Stimulated activated CD4-positive, alpha-beta T cell treated with anti-CD3 and anti-CD28 coated beads, Interleukin-12 subunit alpha, Interleukin-12 subunit beta, amount 100 ng/mL, for 24 hours (primary cell): ENCODE results near the gene GEMIN7.
A peak's percentile ranks its signal among the peaks of the same experiment; 100 is the strongest.

Experiments
- DNase-seq, 2 experiments: peaks; one replicate each; pipeline ENCODE4 v3.0.0-alpha.2; 2020; ENCODE audit warnings: low read depth in 2 of 2

The GEMIN7 gene

DNA sequence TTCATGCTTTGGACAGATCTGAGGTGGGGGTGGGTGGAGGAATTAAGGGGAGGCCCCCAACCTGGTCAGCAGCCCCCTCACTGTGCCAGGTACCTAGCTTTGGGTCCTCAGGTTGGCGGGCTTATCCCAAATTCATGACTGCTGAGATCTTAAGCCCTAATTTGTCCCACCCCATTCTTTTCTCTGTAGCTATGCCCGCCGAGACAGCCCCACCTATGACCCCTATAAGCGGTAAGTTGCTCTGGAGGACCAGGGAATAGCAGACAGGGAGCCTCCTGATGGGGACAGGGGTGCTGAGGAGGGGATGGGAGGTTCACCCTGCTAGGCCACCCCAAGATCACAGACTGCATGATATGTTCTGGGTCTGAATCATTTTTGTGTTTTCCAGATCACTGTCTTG, 17.1 kb upstream of the GEMIN7 start:
- DNase-seq = no peak

DNA sequence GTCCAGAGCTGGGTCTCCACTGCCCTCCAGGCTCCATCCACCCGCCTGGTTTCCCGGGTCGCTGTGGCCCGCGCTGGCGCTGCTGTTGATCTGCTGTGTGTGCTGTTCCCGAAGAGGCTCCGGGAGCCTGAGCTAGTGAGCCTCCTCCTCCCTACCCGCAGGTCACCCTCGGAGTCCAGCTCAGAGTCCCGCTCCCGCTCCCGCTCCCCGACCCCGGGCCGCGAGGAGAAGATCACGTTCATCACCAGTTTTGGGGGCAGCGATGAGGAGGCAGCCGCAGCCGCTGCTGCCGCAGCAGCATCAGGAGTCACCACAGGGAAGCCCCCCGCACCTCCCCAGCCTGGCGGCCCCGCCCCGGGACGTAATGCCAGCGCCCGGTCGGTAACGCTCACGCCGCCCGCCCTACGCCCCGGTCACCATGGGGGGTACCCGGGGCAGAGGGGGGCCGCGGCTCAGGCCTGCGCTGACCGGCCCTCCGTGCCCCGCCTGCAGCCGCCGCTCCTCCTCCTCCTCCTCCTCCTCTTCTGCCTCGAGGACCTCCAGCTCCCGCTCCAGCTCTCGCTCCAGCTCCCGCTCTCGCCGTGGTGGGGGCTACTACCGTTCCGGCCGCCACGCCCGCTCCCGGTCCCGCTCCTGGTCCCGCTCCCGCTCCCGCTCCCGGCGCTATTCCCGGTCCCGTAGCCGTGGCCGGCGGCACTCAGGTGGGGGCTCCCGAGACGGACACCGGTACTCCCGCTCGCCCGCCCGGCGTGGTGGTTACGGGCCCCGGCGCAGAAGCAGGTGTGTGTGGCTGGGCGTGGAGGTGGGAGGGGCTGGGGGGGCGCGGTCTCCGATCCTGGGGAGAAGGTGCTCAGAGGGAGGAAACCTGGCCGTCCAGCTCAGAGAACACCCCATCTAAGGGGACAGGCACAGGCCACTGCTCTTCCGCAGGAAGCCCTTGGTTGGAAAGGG, 14.9 kb upstream of the GEMIN7 start:
- no peak for DNase-seq

DNA sequence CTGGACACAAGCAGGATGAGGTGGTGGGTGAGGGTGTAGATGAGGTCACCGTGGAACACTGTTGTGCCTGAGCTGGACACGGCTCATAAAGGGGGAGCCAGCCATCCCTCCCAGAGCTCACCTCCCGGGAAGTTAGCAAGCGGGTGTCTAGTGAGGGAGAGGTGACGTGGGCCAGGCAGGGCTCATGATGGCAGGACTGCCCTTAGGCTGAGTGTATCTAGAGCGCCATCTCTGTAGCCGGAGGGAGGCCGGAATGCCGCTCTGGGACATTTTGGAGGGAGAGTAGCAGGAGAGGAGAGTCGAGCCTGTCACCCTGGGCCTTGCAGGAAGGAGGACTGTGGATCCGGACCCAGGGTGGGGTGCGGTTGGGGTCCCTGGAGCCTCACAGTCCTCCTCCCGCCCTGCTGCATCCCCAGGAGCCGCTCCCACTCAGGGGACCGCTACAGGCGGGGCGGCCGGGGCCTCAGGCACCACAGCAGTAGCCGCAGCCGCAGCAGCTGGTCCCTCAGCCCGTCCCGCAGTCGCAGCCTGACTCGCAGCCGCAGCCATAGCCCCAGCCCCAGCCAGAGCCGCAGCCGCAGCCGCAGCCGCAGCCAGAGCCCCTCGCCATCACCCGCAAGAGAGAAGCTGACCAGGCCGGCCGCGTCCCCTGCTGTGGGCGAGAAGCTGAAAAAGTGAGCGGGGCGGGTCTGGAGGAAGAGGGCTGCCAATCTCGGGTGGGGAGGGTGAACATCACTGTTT, 12.0 kb upstream of the GEMIN7 start:
- DNase-seq = no peak

DNA sequence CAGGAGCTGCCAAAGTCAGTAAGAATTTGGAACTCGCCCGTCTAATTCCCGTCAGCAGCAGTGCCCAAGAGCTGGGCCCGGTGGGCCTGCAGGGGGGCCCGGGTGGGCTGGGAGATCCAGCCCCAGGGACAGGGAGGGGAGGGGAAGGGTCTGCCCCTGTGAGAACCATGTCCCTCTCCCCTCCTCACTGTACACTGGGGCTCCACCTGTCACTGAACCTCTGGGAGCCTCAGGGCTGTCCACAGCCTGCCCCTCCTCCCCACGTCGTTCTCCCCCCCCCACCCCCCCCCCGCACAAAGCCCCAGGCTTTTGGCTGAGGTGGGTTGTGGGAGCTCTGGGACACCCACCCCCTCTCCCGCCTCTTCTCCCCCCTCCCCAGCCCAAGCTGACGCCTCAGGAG, 11.0 kb upstream of the GEMIN7 start:
- DNase-seq = no peak

DNA sequence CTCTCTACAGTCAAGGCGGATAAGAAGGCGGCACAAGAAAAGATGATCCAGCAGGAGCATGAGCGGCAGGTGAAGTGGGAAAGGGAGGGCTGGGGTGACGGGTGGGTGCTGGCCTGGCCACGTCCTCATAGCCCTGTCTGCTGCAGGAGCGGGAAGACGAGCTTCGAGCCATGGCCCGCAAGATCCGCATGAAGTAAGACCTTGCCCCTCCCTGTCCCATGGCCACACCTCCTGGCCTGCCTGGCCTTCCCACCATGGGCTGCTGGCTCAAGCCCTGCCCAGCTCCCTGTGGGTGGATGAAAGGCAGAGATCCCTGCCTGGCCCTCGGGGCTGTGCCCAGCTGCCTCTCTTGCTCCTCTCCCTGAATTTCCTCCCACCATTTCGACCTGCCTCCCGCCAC, 10.0 kb upstream of the GEMIN7 start:
- no peak for DNase-seq

DNA sequence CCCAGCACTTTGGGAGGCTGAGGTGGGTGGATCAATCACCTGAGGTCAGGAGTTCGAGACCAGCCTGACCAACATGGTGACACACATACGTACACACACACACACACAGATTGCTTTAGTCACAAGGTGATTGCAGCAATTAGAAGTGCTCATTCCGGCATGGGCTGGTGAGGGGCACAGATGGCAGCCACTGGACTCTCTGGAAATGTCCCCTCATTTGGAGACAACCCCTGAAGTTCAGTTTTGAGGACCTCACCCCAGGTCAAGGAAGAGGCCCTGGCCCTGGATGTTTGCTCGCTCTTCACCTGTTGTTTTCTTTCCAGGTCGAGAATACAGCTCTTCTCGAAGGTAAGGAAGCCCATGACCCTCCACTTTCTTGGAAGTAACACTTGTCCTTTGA, 8.8 kb upstream of the GEMIN7 start:
- DNase-seq = no peak

DNA sequence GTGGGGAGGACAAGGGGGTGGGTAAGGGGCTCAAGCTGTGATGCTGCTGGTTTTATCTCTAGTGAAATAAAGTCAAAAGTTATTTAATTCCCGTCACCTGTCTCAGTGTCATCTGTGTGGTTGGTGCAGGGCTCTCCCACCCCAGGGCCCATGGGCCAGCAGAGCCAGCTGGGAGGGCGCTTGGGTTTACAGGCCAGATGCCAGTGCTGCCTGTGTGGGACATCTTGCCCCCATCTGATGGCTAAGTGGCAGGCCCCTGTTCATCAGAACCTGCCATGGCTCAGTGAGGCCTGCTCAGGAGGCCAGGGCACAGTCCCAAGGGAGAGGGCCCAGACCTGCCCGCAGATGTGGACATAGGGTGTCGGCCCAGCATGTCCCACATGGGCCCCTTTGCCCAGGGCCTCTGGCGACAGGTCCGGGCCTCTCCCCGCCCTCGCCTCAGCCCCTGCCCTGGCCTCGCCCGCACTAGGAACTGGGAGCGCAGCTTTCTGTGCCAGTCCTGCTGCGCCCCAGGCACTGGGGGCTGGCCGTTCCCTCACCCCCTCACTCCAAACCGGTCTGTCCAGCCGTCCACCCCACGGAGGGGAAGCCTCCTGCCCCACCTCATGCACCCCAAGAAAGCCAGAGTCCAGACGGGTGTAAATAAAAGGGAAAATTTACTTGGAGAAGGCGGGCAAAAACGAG, 8.1 kb upstream of the GEMIN7 start:
- DNase-seq = no peak

DNA sequence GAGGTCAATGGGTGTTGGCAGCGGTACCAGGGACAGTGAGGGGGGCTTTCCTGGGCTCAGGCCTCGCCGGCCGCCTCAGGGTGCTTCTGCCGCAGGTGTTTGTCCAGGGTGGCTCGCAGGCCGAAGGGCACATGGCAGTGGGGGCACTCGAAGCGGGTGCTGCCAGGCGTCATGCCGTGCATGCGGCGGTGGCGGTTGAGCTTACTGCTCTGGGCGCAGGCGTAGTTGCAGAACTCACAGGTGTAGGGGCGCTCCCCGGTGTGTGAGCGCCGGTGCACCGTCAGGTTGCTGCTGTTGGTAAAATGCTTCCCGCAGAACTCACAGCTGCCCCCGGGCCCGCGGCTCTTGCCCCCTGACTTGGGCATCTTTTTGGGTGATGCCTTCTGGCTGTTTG, 7.5 kb upstream of the GEMIN7 start:
- no peak for DNase-seq

DNA sequence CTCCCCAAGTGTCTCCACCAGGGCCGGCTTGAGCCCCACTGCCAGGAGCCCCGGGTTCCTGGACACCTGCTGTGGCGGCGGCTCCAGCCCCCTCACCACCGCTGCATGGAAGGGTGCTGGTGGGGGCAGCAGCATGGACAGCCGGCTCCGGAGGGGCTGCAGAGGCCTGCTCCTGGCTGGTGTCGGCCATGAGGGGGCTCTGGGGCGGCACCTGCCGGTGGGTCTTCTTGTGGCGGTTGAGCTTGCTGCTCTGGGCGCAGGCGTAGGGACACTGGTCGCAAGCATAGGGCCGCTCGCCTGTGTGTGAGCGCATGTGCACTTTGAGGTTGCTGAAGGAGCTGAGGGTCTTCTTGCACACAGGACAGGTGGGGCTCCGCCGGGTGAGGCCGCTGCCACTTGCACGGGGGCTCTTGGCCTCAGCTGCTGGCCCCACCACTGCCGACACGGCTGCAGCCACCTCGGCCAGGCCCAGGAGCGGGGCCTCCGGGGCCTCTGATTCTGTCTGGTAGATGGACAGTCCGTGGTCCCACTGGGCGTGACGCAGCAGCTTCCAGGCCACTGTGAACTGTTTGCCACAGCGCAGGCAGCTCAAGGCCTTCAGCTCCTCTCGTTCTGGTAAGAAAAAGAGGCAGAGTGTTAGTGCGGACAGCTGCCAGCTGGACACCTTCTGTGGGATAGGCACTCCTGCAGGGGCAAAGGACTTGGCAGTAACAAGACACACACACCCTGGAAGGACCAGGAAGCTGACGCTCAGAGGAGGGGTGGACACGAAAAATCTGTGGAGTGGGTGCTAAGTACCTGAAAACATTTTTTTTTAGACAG, 6.9 kb upstream of the GEMIN7 start:
- no peak for DNase-seq

DNA sequence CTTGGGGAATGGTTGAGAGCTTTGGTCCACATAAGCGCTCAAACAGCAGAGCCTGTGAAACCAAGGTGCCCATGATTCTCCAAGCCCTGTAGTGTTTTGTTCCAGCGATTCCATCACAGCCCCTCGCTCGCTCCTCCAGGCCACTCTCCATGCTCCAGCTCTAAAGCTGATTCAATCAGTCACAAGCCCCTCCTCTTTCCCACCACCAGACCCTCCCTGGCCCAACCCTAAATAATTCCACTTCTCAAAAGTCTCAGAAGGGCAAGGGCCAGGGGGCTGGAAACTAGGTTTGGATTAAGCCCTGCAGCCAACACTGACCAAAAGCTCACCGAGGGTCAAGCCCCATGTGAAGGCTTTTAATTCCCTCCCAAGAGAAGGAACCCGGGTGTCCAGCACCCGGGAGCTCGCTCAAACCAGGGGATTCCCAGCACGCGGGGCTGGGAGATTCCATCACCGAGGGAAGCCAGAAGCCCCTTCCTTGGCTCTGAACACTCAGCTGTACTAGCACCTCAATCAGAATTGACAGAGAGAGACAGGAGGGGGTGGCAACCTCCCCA, 4.2 kb upstream of the GEMIN7 start:
- no peak for DNase-seq

DNA sequence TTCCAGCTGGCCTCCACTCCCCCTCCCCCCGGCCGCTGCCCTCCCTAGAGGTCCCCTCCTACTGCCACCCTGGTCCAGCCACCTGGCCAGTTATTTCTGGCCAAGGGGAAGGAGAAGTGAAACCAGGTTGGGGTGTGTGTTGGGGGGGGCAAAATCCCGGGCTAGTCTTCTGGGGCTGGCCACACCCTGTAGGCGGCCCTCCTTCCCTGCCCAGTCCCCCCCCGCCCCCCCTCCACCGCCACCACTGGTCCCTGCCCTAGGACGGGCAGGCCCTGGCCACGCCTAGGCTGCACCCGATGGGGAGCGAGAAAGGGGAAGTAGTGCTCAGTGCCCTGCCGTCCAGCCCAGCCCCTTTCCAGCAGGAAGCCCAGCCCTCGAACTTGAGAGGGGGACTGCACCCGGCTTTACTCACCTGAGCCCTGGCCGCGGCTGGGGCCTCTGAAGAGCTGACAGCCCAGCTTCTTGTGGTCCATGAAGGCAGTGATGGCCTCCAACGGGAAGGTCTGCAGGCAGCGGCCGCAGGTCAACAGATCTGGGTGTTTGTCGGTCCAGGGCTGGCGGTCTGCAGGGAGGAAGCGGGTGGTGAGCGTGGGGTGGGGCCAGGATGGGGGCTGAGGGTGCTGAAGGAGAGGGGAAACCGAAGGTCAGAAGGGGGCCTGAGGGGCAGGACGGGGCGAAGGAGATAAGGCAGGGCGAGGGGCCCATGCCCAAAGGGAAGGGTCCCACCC, 3.6 kb upstream of the GEMIN7 start:
- no peak for DNase-seq

DNA sequence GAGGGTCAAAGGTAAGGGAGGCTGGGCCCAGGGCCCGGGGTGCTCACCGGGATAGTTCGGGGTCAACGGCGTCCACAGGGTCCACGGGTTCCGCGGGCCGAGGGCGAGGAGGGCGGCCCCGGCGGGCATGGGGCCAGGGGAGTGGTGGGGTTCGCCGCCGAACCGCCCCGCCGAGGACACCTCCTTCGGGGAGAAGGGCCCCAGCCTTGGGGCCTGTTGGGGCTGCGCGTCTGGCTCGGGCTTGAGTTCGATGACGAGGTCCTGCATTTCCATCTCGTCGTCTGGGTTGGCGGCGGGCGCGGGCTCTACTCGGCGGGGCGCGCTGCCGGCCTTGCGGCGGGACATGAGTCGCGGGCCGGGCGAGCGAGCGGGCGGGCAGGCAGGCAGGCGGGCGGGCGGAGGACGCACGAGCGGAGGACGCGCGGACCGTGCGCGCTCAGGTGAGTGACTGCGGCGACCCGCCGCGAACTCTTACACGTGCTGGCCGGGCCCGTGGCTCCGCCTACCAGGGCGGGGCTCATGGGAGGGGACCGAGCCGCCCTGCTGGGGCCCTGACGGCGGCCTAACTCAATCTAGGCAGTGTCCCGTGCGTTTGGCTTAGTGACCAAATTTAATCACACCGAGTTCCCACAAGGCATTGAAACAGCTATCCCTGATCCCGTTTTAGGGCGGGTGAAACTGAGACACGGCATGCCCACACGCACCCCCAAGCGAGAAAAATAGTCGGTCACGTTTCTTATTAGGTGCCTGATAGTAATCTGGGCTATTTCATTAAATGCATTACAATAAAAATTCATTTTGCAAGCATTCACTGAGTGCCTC, 2.8 kb upstream of the GEMIN7 start, which contains the start of gene ZNF296:
Gene ZNF296 (minus strand): TSS at position 450 of the 822 bp plus-strand sequence. CDS start 105 bp downstream, at position 345.
- peak; percentile 58 to 79 for DNase-seq

DNA sequence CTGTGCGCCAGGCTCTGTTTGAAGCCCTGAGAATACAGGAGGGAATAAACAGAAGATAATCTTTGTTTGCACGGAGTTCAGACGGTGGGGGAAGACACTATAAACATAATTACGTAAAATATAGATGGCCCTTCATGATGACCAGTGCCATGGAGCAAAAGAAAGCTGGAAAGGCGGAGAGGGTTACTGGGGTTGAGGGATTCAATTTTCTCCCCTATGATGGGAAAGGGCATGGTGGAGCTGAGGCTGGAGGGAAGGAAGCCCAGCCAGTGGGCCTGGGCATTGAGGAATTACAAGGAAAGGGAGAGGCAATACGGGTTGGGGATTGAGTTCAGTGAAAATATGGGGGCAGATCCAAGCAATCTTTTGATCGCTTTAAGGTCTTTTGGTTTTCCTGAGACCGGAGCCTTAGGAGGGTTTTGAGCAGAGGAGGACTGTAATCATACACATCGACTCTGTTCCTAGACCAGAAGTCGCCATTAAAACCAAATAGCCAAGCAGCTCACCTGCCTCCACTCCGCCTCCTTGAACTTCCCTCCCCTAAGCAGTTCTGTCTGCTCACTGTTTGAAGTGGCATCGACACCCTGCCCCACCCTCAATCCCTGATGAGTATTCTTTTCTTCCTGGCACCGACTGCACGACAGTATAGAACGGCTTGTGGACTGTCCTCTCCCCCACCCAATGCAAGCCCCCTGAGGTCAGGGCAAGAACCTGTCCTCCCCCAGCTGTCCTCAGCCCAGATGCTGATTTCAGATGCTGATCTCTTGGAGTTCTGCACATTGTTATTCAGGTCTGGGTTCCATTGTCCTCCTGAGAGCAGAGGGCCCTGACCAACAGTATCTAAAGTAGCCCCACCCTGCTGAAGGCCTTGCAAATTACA, 2.0 kb upstream of the GEMIN7 start:
- no peak for DNase-seq

DNA sequence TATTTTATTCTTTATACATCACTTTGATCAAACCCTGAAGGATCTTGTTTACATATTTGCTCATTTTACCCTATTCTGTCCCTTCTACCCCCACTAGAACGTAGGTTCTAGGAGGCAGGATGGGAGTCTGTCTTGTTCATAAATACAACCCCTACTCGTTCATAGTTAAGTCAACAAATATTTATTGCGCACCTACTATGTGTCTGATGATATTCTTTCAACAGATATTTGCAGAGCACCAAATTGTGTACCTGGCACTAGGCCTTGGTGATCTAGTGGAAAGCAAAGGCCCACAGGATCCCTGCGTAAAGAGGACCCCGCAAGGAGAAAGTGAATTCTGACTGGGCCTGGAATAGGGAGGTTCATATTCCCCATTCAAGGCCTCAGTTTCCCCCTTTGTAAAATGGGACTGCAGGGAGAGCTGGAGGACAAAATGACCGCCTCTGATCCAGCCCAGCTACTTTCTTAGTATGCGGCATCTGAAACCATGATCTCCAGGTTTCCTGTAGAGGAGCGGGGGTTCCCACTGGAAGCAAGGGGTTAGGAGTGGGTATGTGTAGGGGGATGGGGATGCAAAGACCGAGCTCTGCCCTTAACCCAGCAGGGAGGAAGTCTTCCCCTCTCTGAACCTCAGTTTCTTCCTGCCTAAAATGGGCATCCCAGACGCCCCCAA, 534 bp upstream of the GEMIN7 start:
- no peak for DNase-seq

DNA sequence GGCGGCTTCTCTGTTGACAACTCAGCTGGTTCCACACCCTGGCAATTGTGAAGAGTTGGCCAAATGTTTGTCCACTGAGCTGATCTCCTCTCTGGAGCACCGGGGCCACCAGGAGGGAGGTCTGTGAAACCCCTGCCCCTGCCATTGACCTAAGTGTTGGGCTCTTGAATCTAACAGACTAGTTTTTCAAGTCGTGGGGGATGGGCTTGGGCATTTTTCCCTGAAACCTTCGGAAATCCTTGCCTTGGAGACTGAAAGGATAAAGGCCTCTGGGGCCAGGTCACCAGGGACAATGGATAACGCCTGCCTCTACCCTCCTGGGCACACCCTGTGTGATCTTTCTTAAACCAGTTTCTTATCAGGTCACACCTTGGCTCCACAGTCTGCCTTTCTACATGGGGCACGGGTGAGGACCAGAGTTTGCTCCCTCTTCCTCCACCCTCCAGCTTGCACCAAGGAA, 881 bp downstream of the GEMIN7 start:
- DNase-seq = no peak

DNA sequence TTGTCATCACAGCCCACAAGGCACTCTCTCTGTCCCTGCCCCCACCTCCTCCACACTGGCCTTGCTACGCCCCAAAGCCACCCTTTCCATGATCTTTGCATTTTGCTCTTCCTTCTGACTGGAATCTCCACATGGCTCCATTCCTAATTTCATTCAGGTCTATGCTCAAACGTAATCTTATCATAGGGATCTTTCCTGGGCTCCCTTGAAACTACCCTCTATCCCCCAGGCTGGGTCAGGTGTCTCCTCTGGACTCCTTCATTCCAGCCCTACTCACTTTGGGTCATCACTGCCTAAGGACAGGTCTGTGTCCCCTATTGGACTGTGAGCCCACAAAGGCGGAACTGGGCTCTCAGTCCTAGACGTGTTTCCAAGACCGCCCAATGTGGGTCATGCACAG, 3.1 kb downstream of the GEMIN7 start:
- DNase-seq = no peak

DNA sequence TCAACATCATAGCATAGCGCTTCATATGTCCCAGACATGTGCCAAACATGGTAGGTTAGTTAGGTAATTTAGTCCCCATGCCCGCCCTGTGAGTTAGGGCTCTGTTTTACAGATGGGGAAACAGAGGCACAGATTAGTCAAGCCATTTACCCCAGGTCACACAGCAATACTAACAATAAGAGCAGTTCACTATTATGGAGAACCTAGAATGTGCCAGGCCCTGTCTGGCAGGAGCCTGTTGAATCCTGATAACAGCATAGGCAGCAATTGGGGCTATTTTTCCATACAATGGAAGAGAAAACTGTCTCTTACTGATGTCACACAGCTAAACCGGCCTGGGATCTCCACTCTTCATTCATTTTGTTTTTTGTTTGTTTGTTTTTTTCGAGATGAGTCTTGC, 7.4 kb downstream of the GEMIN7 start:
- DNase-seq = no peak

DNA sequence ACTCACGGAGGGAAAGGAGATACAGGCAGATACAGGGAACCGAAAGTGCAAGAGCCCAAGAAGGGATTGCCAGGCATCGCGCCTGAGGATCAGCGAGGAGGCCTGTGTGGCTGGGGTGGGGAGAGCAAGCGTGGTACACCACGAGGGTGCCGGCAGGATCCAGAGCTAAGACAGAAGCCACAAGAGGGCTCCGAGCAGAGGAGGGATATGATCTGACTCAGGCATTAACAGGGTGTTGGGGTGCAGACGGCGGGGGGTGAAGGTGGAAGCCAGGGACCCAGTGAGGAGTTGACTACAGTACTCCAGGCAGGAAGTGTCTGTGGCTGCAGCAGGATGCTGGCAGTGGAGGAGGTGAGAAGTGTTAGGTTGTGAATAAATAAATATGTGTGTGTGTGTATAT, 8.5 kb downstream of the GEMIN7 start:
- peak in 1 of 2 experiments; percentile 12 for DNase-seq
